ENCODE measurements around the gene MLLT11. TPM values are rescaled to one million over a fixed set of nuclear protein-coding genes. Genes with fewer than 3 reads are reported as not detected.

MLLT11 gene
- total RNA-seq, 3 donors from 2014 or later = 0.09 to 5.4 (median 0.65) TPM

GRCh38 chr1:151026460-151026859, 33.7 kb upstream of the MLLT11 start:
- DNase-seq (no peak), ATAC-seq (no peak)
- no peaks in the 10 kb centered on the region for H3K4me1 ChIP-seq (ENCODE audit: low read depth)
- H3K36me3 ChIP-seq (ENCODE audit: low read depth) = no peaks in the 10 kb centered on the region
- no peak for TF ChIP-seq CTCF (IDR thresholded peaks at IDR 0.05)
- no peaks in the 10 kb centered on the region for H3K9me3 ChIP-seq
- no peak overlapping the region for H3K4me3 ChIP-seq
- intact Hi-C loops (cut with DNase I, micrococcal nuclease) = no loop called here

GRCh38 chr1:151032164-151032563, 28.0 kb upstream of the MLLT11 start:
- TF ChIP-seq CTCF (IDR thresholded peaks at IDR 0.05) = no peak
- intact Hi-C loops (cut with DNase I, micrococcal nuclease) = no loop called here
- no peak overlapping the region for H3K4me3 ChIP-seq
- no peak for DNase-seq
- peaks cover 4% of the 10 kb centered on the region for H3K36me3 ChIP-seq (ENCODE audit: low read depth)
- H3K9me3 ChIP-seq = no peaks in the 10 kb centered on the region
- H3K4me1 ChIP-seq (ENCODE audit: low read depth) = no peaks in the 10 kb centered on the region
- no peak for ATAC-seq

- H3K4me1 ChIP-seq (ENCODE audit: low read depth) = no peaks in the 10 kb centered on the region
- no peak for ATAC-seq
- intact Hi-C loops (cut with DNase I, micrococcal nuclease) = loop anchor here in 1 of 2 donors (5.0 kb wide), 1 partner anchor 47 kb away; no protein-coding TSS in a partner anchor
- H3K4me3 ChIP-seq = no peak overlapping the region
- no peaks in the 10 kb centered on the region for H3K9me3 ChIP-seq
- no peak for TF ChIP-seq CTCF (IDR thresholded peaks at IDR 0.05)
- peaks cover 4% of the 10 kb centered on the region for H3K36me3 ChIP-seq (ENCODE audit: low read depth)
- no peak for DNase-seq
Observed at GRCh38 chr1:151035167-151035566, 25.0 kb upstream of the MLLT11 start.

- H3K4me1 ChIP-seq (ENCODE audit: low read depth) = no peaks in the 10 kb centered on the region
- TF ChIP-seq CTCF (IDR thresholded peaks at IDR 0.05) = no peak
- ATAC-seq (no peak), DNase-seq (no peak)
- H3K36me3 ChIP-seq (ENCODE audit: low read depth) = peaks cover 4% of the 10 kb centered on the region
- intact Hi-C loops (cut with DNase I, micrococcal nuclease) = loop anchor here in 1 of 2 donors (5.0 kb wide), 1 partner anchor 46 kb away; no protein-coding TSS in a partner anchor
- H3K9me3 ChIP-seq = no peaks in the 10 kb centered on the region
- H3K4me3 ChIP-seq = no peak within 1 kb of the TSS
Observed at GRCh38 chr1:151036356-151036755, 23.8 kb upstream of the MLLT11 start, which contains the start of gene BNIPL. TSS of gene BNIPL (plus strand) at chr1:151036586. CDS start at chr1:151036726, 140 bp downstream.

- DNase-seq (no peak), ATAC-seq (no peak)
- Histone ChIP-seq H3K36me3 (ENCODE audit: low read depth) (peaks cover 4% of the 10 kb centered on the region), H3K9me3 (no peaks in the 10 kb centered on the region), H3K4me1 (ENCODE audit: low read depth) (no peaks in the 10 kb centered on the region), H3K4me3 (no peak overlapping the region)
- TF ChIP-seq CTCF (IDR thresholded peaks at IDR 0.05) = no peak
- intact Hi-C loops (cut with DNase I, micrococcal nuclease) = loop anchor here in 1 of 2 donors (5.0 kb wide), 1 partner anchor 45 kb away; no protein-coding TSS in a partner anchor
Observed at GRCh38 chr1:151037032-151037431, 23.2 kb upstream of the MLLT11 start.

GRCh38 chr1:151039521-151039920, 20.7 kb upstream of the MLLT11 start:
- no peaks in the 10 kb centered on the region for H3K9me3 ChIP-seq
- no peak for DNase-seq
- no peak overlapping the region for H3K4me3 ChIP-seq
- no peaks in the 10 kb centered on the region for H3K4me1 ChIP-seq (ENCODE audit: low read depth)
- no peaks in the 10 kb centered on the region for H3K36me3 ChIP-seq (ENCODE audit: low read depth)
- intact Hi-C loops (cut with DNase I, micrococcal nuclease) = loop anchor here in 1 of 2 donors (5.0 kb wide), 1 partner anchor 43 kb away; no protein-coding TSS in a partner anchor
- no peak for TF ChIP-seq CTCF (IDR thresholded peaks at IDR 0.05)
- no peak for ATAC-seq
